Measurements from ENCODE around the gene RNLS.

Gene RNLS

DNA sequence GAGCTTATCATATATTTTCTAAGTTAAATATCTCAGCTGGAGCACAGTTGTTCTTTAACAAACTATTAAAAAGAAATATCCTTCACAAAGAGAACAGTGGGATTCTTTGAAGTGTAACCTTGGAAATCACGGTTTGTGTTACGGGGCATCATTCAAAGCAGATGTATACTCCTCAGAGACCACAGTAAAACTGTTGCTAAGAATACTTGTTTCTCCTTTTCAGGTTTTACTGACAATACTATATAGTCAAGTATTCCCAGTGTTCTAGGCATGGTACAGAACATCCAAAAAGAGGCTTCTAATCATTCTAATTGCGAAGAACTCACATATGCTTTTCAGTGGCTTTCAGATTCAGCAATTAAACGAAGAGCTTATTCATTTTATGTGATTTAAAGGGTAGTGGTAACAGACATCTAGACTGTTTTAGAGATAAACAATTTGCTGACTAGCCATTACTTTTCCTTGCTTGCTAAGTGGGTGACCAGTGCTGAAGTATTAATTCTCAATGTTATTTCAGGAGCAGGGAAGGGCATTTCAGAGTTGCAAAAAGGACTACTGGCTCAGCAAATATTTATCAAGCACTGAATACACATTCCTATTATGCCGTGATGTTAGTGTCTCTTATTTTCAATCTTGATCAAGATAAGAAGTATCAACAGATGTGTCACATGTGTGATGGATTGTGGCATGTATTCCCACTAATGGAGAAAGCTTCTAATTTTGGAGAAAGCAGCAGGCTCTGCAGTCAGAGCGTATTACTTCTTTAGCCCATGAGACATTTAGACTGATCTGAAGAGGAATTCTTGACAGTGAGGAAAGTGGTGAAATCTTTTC is 236.8 kb downstream of the RNLS start:
- no peak for DNase-seq (ENCODE audit: extremely low read depth, low read depth)
- TF ChIP-seq, protein P1, sequence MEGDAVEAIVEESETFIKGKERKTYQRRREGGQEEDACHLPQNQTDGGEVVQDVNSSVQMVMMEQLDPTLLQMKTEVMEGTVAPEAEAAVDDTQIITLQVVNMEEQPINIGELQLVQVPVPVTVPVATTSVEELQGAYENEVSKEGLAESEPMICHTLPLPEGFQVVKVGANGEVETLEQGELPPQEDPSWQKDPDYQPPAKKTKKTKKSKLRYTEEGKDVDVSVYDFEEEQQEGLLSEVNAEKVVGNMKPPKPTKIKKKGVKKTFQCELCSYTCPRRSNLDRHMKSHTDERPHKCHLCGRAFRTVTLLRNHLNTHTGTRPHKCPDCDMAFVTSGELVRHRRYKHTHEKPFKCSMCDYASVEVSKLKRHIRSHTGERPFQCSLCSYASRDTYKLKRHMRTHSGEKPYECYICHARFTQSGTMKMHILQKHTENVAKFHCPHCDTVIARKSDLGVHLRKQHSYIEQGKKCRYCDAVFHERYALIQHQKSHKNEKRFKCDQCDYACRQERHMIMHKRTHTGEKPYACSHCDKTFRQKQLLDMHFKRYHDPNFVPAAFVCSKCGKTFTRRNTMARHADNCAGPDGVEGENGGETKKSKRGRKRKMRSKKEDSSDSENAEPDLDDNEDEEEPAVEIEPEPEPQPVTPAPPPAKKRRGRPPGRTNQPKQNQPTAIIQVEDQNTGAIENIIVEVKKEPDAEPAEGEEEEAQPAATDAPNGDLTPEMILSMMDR (IDR thresholded peaks at IDR 0.05; ENCODE audit: low read depth, low read length): no peak

DNA sequence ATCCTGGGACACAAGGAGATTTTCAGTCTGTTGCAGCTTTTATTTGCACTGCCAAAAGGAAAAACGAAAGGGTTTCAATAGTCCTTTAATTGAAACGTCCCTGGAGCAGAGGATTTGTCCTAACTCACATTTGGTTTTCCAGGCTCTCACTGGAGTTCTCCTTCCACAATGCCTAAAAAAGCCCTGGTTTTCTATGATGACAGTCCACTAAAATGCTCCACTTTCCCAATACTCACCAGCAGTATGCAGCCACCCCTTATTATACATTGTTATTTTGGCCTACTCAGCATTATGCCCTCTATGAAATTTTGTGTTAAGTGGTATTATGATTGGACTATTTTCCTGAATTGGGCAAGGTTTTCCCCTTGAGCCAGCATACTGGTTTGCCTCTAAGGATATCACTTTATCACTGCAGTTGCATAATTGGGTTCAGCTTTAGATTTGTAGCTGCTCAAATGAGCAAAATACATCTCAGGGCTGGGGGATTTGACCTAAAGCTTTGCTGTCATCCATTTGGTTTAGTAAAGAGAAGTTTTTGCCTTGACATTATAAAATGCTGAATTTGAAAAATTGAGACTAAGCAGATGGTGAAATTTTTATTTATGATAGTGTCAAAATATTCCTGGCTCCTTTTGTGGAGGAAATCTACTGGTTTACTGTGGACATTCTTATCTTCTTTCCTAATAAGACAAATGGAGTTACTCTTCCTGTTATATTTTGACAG is 239.2 kb downstream of the RNLS start:
- TF ChIP-seq, protein P1 (IDR thresholded peaks at IDR 0.05; ENCODE audit: low read depth, low read length): no peak
- no peak for DNase-seq (ENCODE audit: extremely low read depth, low read depth)

DNA sequence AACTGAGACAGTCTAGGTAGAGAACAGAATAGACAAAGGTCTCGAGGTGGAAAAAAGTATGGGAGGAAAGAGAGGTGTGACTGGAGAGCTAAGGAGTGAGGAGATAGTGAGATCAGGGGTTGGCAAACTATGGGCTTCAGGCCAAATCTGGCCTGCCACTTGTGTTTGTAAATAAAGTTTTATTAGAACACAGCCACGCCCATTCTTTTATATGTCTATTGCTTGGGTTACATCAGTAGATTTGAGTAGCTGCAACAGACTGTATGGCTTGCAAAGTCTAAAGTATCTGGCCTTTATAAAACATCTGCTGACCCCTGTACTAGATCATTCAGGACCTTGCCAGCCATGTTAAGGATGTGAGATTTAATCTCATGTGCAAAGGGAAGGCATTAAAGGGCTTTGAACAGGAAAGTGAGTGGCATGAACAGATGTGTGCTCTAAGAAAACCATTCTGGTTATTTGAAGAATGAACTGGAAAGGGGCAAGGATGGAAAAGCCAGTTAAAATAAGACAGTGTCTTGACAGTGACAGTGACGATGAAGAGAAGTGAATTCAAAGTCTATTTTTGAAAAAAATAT is 240.3 kb downstream of the RNLS start:
- TF ChIP-seq, protein P1 (IDR thresholded peaks at IDR 0.05; ENCODE audit: low read depth, low read length): no peak
- no peak for DNase-seq (ENCODE audit: extremely low read depth, low read depth)

DNA sequence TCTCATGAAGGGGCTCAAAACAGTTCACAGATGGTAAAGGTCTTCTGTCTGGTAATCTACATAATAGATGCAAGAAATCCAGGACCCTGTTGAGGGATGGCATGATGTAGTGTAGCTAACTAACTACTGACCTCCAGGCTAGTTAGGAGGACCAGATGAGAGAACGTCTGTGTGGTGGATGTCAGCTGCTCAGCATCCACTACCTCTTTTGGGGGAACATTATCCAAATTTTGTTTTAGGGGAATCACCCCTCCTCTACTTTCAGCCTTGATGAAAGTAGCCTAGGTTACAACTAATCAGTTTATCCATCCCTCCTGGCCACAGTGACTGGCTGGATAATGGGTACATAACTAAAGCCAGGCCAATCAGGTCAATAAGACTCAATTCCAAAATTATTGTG is 246.0 kb downstream of the RNLS start:
- DNase-seq (ENCODE audit: extremely low read depth, low read depth): no peak
- TF ChIP-seq, protein P1 (IDR thresholded peaks at IDR 0.05; ENCODE audit: low read depth, low read length): no peak

DNA sequence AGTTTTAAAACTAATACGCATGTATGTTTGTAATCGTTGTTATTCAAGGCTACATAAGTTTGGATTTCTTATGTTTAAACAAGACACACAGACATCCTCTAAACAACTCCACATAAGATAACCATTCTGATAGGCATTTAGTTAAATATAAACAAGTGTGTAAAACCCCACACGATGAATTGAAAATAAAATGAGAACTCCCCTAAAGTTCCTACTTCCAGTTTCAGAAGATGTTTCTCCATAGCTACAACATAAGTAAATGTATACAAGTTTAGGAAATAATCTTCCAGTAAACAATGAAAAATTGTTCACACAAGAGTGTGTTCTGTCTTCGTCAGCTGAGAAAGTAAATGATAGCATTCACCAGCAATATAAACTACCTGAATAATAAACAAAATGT is 246.8 kb downstream of the RNLS start:
- DNase-seq (ENCODE audit: extremely low read depth, low read depth): no peak
- TF ChIP-seq, protein P1 (IDR thresholded peaks at IDR 0.05; ENCODE audit: low read depth, low read length): no peak

DNA sequence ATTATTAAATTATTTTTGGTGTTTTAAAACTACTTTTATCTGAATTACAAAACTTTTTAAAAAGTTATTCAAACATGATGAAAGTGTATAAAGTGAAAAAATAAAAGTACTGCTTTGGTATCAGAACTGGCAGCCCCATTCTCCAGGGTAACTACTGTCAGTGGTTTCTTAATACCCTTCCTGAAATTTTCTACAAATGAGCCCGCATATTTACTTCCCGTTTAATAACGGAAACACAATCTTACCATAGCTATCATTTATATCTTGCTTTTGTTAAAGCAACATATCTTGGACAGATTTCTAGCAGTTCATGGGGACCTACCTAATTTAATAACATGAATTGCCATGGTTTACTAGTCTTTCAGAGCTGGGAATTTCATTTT is 249.9 kb downstream of the RNLS start:
- TF ChIP-seq, protein P1 (IDR thresholded peaks at IDR 0.05; ENCODE audit: low read depth, low read length): no peak
- DNase-seq (ENCODE audit: extremely low read depth, low read depth): no peak

Measured in AG09319 (cell line).